Measurements from ENCODE around the gene GADD45B.
"Not testable (repeated sequence)": the region's sequence is repeated elsewhere in the genome, so short reads cannot be mapped to it uniquely, and the experiment has no call there.

The GADD45B gene

GRCh38 chr19:2512523-2513431 lies 36.9 kb downstream of the GADD45B start:
- Histone ChIP-seq H3K9ac (ENCODE audit: low read length) (no peak overlapping the region), H3K4me2 (ENCODE audit: low read length) (no peak overlapping the region), H3K27ac (ENCODE audit: low read length) (no peak overlapping the region), H3K9me3 (ENCODE audit: insufficient read depth, low read length) (no peaks in the 10 kb centered on the region), H3K27me3 (ENCODE audit: low read depth, low read length) (peaks cover 6% of the 10 kb centered on the region; the same call in 1 of the 2 replicates), H3K4me3 (ENCODE audit: low read length) (no peak overlapping the region), H3K79me2 (ENCODE audit: low read length) (no peaks in the 10 kb centered on the region), H4K20me1 (ENCODE audit: insufficient read depth, low read length) (no peaks in the 10 kb centered on the region), H2AFZ (ENCODE audit: low read depth, low read length) (no peak overlapping the region), H3K36me3 (replicated peaks; ENCODE audit: low read depth, low read length) (no peaks in the 10 kb centered on the region), H3K4me1 (ENCODE audit: low read length) (no peaks in the 10 kb centered on the region)
- TF ChIP-seq CTCF (IDR thresholded peaks at IDR 0.05; ENCODE audit: low read depth, low read length) = no peak
- TF ChIP-seq EZH2phosphoT487 (IDR thresholded peaks at IDR 0.05; ENCODE audit: low read depth) = no peak

- H3K9me3 ChIP-seq (ENCODE audit: insufficient read depth, low read length) = no peaks in the 10 kb centered on the region
- no peak overlapping the region for H2AFZ ChIP-seq (ENCODE audit: low read depth, low read length)
- H3K27ac ChIP-seq (ENCODE audit: low read length) = no peak overlapping the region
- TF ChIP-seq CTCF (IDR thresholded peaks at IDR 0.05; ENCODE audit: low read depth, low read length) (no peak), EZH2phosphoT487 (IDR thresholded peaks at IDR 0.05; ENCODE audit: low read depth) (no peak)
- H3K4me1 ChIP-seq (ENCODE audit: low read length) = no peaks in the 10 kb centered on the region
- peaks cover 6% of the 10 kb centered on the region; the same call in 1 of the 2 replicates for H3K27me3 ChIP-seq (ENCODE audit: low read depth, low read length)
- no peak overlapping the region for H3K9ac ChIP-seq (ENCODE audit: low read length)
- H3K4me3 ChIP-seq (ENCODE audit: low read length) = no peak overlapping the region
- H3K79me2 ChIP-seq (ENCODE audit: low read length) = no peaks in the 10 kb centered on the region
- no peaks in the 10 kb centered on the region for H4K20me1 ChIP-seq (ENCODE audit: insufficient read depth, low read length)
- H3K36me3 ChIP-seq (replicated peaks; ENCODE audit: low read depth, low read length) = no peaks in the 10 kb centered on the region
- no peak overlapping the region for H3K4me2 ChIP-seq (ENCODE audit: low read length)
These were observed 39.1 kb downstream of the GADD45B start for GRCh38 chr19:2514981-2515518.

GRCh38 chr19:2516727-2517126 lies 40.8 kb downstream of the GADD45B start:
- no peak overlapping the region for H3K9ac ChIP-seq (ENCODE audit: low read length)
- H3K36me3 ChIP-seq (replicated peaks; ENCODE audit: low read depth, low read length) = no peaks in the 10 kb centered on the region
- H3K27me3 ChIP-seq (ENCODE audit: low read depth, low read length) = peaks cover 6% of the 10 kb centered on the region; the same call in 1 of the 2 replicates
- no peaks in the 10 kb centered on the region for H3K9me3 ChIP-seq (ENCODE audit: insufficient read depth, low read length)
- H3K4me1 ChIP-seq (ENCODE audit: low read length) = no peaks in the 10 kb centered on the region
- no peaks in the 10 kb centered on the region for H3K79me2 ChIP-seq (ENCODE audit: low read length)
- no peak overlapping the region for H2AFZ ChIP-seq (ENCODE audit: low read depth, low read length)
- H3K27ac ChIP-seq (ENCODE audit: low read length) = no peak overlapping the region
- TF ChIP-seq CTCF (IDR thresholded peaks at IDR 0.05; ENCODE audit: low read depth, low read length) (no peak), EZH2phosphoT487 (IDR thresholded peaks at IDR 0.05; ENCODE audit: low read depth) (no peak)
- H4K20me1 ChIP-seq (ENCODE audit: insufficient read depth, low read length) = no peaks in the 10 kb centered on the region
- H3K4me3 ChIP-seq (ENCODE audit: low read length) = no peak overlapping the region
- no peak overlapping the region for H3K4me2 ChIP-seq (ENCODE audit: low read length)

GRCh38 chr19:2517881-2518601 lies 42.1 kb downstream of the GADD45B start:
- TF ChIP-seq CTCF (IDR thresholded peaks at IDR 0.05; ENCODE audit: low read depth, low read length) (no peak), EZH2phosphoT487 (IDR thresholded peaks at IDR 0.05; ENCODE audit: low read depth) (no peak)
- Histone ChIP-seq H3K27ac (ENCODE audit: low read length) (no peak overlapping the region), H3K4me3 (ENCODE audit: low read length) (no peak overlapping the region), H3K4me2 (ENCODE audit: low read length) (no peak overlapping the region), H3K27me3 (ENCODE audit: low read depth, low read length) (no peaks in the 10 kb centered on the region), H2AFZ (ENCODE audit: low read depth, low read length) (no peak overlapping the region), H3K79me2 (ENCODE audit: low read length) (no peaks in the 10 kb centered on the region), H3K9me3 (ENCODE audit: insufficient read depth, low read length) (no peaks in the 10 kb centered on the region), H4K20me1 (ENCODE audit: insufficient read depth, low read length) (no peaks in the 10 kb centered on the region), H3K4me1 (ENCODE audit: low read length) (peaks cover 5% of the 10 kb centered on the region), H3K9ac (ENCODE audit: low read length) (no peak overlapping the region), H3K36me3 (replicated peaks; ENCODE audit: low read depth, low read length) (no peaks in the 10 kb centered on the region)

GRCh38 chr19:2518856-2519255 lies 42.9 kb downstream of the GADD45B start:
- H4K20me1 ChIP-seq (ENCODE audit: insufficient read depth, low read length); H3K27ac ChIP-seq (ENCODE audit: low read length); H3K79me2 ChIP-seq (ENCODE audit: low read length); H3K4me1 ChIP-seq (ENCODE audit: low read length); H3K9me3 ChIP-seq (ENCODE audit: insufficient read depth, low read length); H3K9ac ChIP-seq (ENCODE audit: low read length); H3K36me3 ChIP-seq (replicated peaks; ENCODE audit: low read depth, low read length); H3K27me3 ChIP-seq (ENCODE audit: low read depth, low read length); H3K4me2 ChIP-seq (ENCODE audit: low read length); H3K4me3 ChIP-seq (ENCODE audit: low read length); H2AFZ ChIP-seq (ENCODE audit: low read depth, low read length): not testable (repeated sequence)
